Vagina (tissue), 2 donors: ENCODE data around the gene SLC38A6.

Experiments used
- POLR2A ChIP-seq, 2 donors: fragments of 450-650 bp; IDR thresholded peaks; one replicate each; pipeline ENCODE4 v1.6.1; 2017; ENCODE audit warnings: antibody characterized with exemption in 2 of 2, mild to moderate bottlenecking in 2 of 2, moderate library complexity in 2 of 2
- POLR2AphosphoS5 ChIP-seq, 2 donors: sonication (generic); formaldehyde crosslinking; IDR thresholded peaks; one replicate each; pipeline ENCODE4 v1.9.0; 2017; ENCODE audit warnings: antibody characterized with exemption in 2 of 2, mild to moderate bottlenecking in 2 of 2, low read depth in 1 of 2; ENCODE audit not compliant: insufficient read depth in 1 of 2
- TF ChIP-seq, protein P1 (sequence below), 3 experiments: fragments of 450-650 bp in 2 of 3; fragments of 200-600 bp in 1 of 3; sonication (generic) in 1 of 3; IDR thresholded peaks; one replicate each; pipeline ENCODE4 v1.5.1; 2017 to 2019; ENCODE audit warnings: antibody characterized with exemption in 3 of 3, mild to moderate bottlenecking in 2 of 3, moderate library complexity in 2 of 3

DNA sequence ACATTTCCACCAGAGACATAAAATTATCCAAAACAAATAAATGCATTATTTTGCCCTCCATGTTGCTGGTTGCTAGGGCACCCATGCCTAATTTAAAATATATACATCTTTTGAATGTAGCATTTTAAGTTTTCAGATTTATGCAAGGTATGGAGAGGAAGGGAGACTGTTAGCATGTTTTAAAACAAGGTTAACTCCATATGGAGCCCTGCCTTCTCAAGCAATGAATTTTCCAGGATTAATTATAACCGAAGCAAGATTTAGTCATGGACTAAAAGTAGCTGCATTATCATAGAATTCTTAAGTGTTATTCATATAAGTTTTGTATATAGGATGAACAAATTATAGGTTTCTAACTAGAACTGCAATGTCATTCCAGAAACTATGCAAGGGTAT lies 37.4 kb upstream of the SLC38A6 start:
- TF ChIP-seq POLR2A (IDR thresholded peaks at IDR 0.05) = no peak
- TF ChIP-seq, protein P1, sequence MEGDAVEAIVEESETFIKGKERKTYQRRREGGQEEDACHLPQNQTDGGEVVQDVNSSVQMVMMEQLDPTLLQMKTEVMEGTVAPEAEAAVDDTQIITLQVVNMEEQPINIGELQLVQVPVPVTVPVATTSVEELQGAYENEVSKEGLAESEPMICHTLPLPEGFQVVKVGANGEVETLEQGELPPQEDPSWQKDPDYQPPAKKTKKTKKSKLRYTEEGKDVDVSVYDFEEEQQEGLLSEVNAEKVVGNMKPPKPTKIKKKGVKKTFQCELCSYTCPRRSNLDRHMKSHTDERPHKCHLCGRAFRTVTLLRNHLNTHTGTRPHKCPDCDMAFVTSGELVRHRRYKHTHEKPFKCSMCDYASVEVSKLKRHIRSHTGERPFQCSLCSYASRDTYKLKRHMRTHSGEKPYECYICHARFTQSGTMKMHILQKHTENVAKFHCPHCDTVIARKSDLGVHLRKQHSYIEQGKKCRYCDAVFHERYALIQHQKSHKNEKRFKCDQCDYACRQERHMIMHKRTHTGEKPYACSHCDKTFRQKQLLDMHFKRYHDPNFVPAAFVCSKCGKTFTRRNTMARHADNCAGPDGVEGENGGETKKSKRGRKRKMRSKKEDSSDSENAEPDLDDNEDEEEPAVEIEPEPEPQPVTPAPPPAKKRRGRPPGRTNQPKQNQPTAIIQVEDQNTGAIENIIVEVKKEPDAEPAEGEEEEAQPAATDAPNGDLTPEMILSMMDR (IDR thresholded peaks at IDR 0.05) = no peak
- no peak for TF ChIP-seq POLR2AphosphoS5 (IDR thresholded peaks at IDR 0.05; ENCODE audit: insufficient read depth in 1 of 2, low read depth in 1 of 2)
